Measurements from ENCODE around the gene CHD5. TPM values are rescaled to one million over a fixed set of nuclear protein-coding genes. Genes with fewer than 3 reads are reported as not detected.

CHD5 gene
- total RNA-seq, 1 experiment from 2014 or later = 62.9 TPM

- Histone ChIP-seq H3K9me3 (ENCODE audit: control insufficient read depth, insufficient read depth, low read depth, low read length) (no peaks in the 10 kb centered on the region), H3K27ac (ENCODE audit: low read length) (no peak overlapping the region), H3K4me1 (ENCODE audit: control insufficient read depth, insufficient read depth, low read length) (peaks cover under 1% of the 10 kb centered on the region), H3K27me3 (ENCODE audit: control insufficient read depth, insufficient read depth, low read length) (no peaks in the 10 kb centered on the region), H3K4me3 (ENCODE audit: low read depth in 2 of 2, low read length in 2 of 2) (no peak overlapping the region), H3K36me3 (ENCODE audit: control insufficient read depth, insufficient read depth, low read length) (no peaks in the 10 kb centered on the region)
- in situ Hi-C loops (cut with HindIII; ENCODE audit: low pct_unique_long_range_greater_than_20kb, low sequenced_read_pairs) (no loop called here), intact Hi-C loops (cut with micrococcal nuclease; ENCODE audit: unreplicated experiment) (no loop called here)
- POLR2A ChIA-PET = no interaction called here
- DNase-seq (ENCODE audit: low read depth, low spot score) (no peak), ATAC-seq (no peak)
- TF ChIP-seq CTCF (IDR thresholded peaks at IDR 0.05) (no peak), REST (IDR thresholded peaks at IDR 0.05; ENCODE audit: insufficient read depth in 1 of 2, low read depth in 2 of 2, low read length in 1 of 2) (0 out of 4 replicates have a peak, but pooled peaks of 1 of the 2 experiments have one; percentile 16)
- no TSS peak for BruUV-seq (replicated peaks)
- CTCF ChIA-PET = no interaction called here
These were observed 16.7 kb downstream of the CHD5 start for GRCh38 chr1:6163191-6163972.

- BruUV-seq (replicated peaks) = no TSS peak
- no peak for TF ChIP-seq CTCF (IDR thresholded peaks at IDR 0.05)
- TF ChIP-seq TCF7L2 (IDR thresholded peaks at IDR 0.05; ENCODE audit: low read depth, low read length) = no peak
- no peak for TF ChIP-seq POLR2AphosphoS5 (IDR thresholded peaks at IDR 0.05; ENCODE audit: low read depth, low read length)
- TF ChIP-seq SIN3A (IDR thresholded peaks at IDR 0.05; ENCODE audit: borderline replicate concordance, insufficient read depth, low read depth, low read length) = no peak
- ATAC-seq = 0 out of 2 replicates have a peak, but pooled peaks have one; percentile 25
- no peak for DNase-seq (ENCODE audit: low read depth, low spot score)
- CTCF ChIA-PET = no interaction called here
- POLR2A ChIA-PET = no interaction called here
- in situ Hi-C loops (cut with HindIII; ENCODE audit: low pct_unique_long_range_greater_than_20kb, low sequenced_read_pairs) (no loop called here), intact Hi-C loops (cut with micrococcal nuclease; ENCODE audit: unreplicated experiment) (no loop called here)
- no peaks in the 10 kb centered on the region for H3K36me3 ChIP-seq (ENCODE audit: control insufficient read depth, insufficient read depth, low read length)
- H3K4me3 ChIP-seq (ENCODE audit: low read depth in 2 of 2, low read length in 2 of 2) = no peak overlapping the region
- H3K27me3 ChIP-seq (ENCODE audit: control insufficient read depth, insufficient read depth, low read length) = no peaks in the 10 kb centered on the region
- H3K4me1 ChIP-seq (ENCODE audit: control insufficient read depth, insufficient read depth, low read length) = peaks cover 7% of the 10 kb centered on the region
- no peaks in the 10 kb centered on the region for H3K9me3 ChIP-seq (ENCODE audit: control insufficient read depth, insufficient read depth, low read depth, low read length)
- H3K27ac ChIP-seq (ENCODE audit: low read length) = no peak overlapping the region
These were observed 17.3 kb downstream of the CHD5 start for GRCh38 chr1:6162773-6163172.
